Sigmoid colon (tissue), 7 donors: ENCODE measurements around the gene MOXD1. TPM values are rescaled to one million over a fixed set of nuclear protein-coding genes. Genes with fewer than 3 reads are reported as not detected.
"Not testable (repeated sequence)": the region's sequence is repeated elsewhere in the genome, so short reads cannot be mapped to it uniquely, and the experiment has no call there.

Experiments
- DNase-seq: peaks from one replicate; pipeline ENCODE4 v3.0.0-alpha.2; 2019
- H3K27ac ChIP-seq, 4 donors: fragments of 200-600 bp; sonication (generic); one replicate each; pipeline ENCODE4 v1.5.1; 2016 to 2019; ENCODE audit warnings: mild to moderate bottlenecking in 1 of 4
- H3K27me3 ChIP-seq, 3 donors: fragments of 200-600 bp; sonication (generic); one replicate each; pipeline ENCODE4 v1.5.1; 2019; ENCODE audit warnings: mild to moderate bottlenecking in 1 of 3
- H3K36me3 ChIP-seq, 4 donors: fragments of 200-600 bp; sonication (generic); one replicate each; pipeline ENCODE4 v1.5.1; 2016 to 2019
- H3K4me1 ChIP-seq, 4 donors: fragments of 200-600 bp; sonication (generic); one replicate each; pipeline ENCODE4 v1.5.1; 2017 to 2019
- H3K4me3 ChIP-seq, 4 donors: fragments of 200-600 bp; sonication (generic); one replicate each; pipeline ENCODE4 v1.5.1; 2017 to 2019; ENCODE audit warnings: mild to moderate bottlenecking in 2 of 4, moderate library complexity in 1 of 4
- H3K9me3 ChIP-seq, 4 donors: fragments of 200-600 bp in 3 of 4; sonication (generic) in 3 of 4; one replicate each; pipeline versions ENCODE4 v1.5.1 to v1.6.1; 2013 to 2019
- EP300 ChIP-seq, 4 donors: sonication (generic); formaldehyde crosslinking; IDR thresholded peaks; one replicate each; pipeline ENCODE4 v1.6.1; 2017; ENCODE audit warnings: antibody characterized with exemption in 4 of 4
- POLR2A ChIP-seq, 2 donors: fragments of 450-650 bp; IDR thresholded peaks; one replicate each; pipeline ENCODE4 v1.6.1; 2016; ENCODE audit warnings: antibody characterized with exemption in 2 of 2, mild to moderate bottlenecking in 2 of 2, moderate library complexity in 2 of 2
- POLR2AphosphoS5 ChIP-seq, 4 donors: sonication (generic); formaldehyde crosslinking; IDR thresholded peaks; one replicate each; pipeline ENCODE4 v1.6.1; 2017; ENCODE audit warnings: antibody characterized with exemption in 4 of 4
- WGBS, 2 donors: extraction: QIAGEN DNeasy Blood & Tissue Kit; methylation state at CpG; one replicate each; pipeline ENCODE4 v1.1.7; 2013; 5-methylcytosine and 5-hydroxymethylcytosine counted together
- intact Hi-C: fragments of 100-400 bp; cut with DNase I; formaldehyde crosslinking; loops from one replicate; pipeline ENCODE4 v1.15.1; 2023
- polyA plus RNA-seq, 3 donors: library from polyadenylated mRNA; stranded (reverse); fragments of 200-250 nt; gene quantifications; one replicate each; pipeline ENCODE4 v1.2.3, GENCODE V29; 2013
- total RNA-seq, 4 donors: library from RNA; depleted of rRNA; stranded (reverse); fragments of >200 nt; gene quantifications; one replicate each; pipeline ENCODE4 v1.1.0, GENCODE V29; 2016
- TF ChIP-seq, protein P1 (sequence below), 4 experiments: fragments of 450-650 bp in 3 of 4; fragments of 200-600 bp in 1 of 4; IDR thresholded peaks; one replicate each; pipeline ENCODE4 v1.5.1; 2016 to 2019; ENCODE audit warnings: antibody characterized with exemption in 4 of 4, mild to moderate bottlenecking in 3 of 4, moderate library complexity in 2 of 4
- donor health status: healthy with polysubstance abuse.
- donor health status: Bipolar disorder and iron deficiency.
- donor health status: healthy.

MOXD1 gene
- total and polyA plus RNA-seq, 7 donors, result 1.2 to 20.8 (median 9.4) TPM

DNA sequence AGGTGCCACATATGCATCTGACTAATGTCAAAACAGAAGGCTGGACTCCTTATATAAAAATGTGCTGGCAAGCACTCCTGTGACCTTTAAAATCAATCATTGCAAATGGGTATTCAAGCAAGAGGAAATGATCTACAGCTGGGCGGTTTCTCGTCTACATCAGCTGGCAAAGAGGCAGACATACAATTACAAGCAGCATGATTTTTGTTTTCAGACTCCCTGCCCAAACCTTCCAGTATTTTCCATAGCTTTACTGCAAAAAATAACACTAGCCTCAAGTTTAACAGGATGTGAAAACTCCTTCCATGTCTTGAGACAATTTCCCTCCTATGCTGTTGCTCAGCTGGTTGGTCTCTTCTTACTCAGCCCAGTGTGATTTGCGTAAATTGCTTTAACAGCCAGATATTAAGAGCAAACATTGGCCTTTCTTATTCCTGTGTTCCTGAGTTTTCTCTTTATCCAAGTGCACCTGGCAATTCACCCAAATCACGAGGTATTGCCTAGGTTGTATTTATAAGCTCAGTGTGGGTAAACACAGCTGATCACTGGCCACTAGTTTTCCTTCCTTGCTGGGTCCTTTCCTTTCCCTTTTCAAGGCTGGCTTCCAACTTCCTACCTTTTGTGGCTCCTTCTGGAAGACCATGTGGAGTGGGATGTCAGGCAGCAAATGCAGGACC is 130.4 kb downstream of the MOXD1 start:
- Histone ChIP-seq H3K4me1 (no peaks in the 10 kb centered on the region), H3K36me3 (no peaks in the 10 kb centered on the region), H3K9me3 (no peaks in the 10 kb centered on the region), H3K4me3 (no peak overlapping the region), H3K27me3 (no peaks in the 10 kb centered on the region), H3K27ac (peak overlapping the region in 1 of 4 donors; percentile 22)
- TF ChIP-seq EP300 (IDR thresholded peaks at IDR 0.05) (no peak), POLR2AphosphoS5 (IDR thresholded peaks at IDR 0.05) (no peak), POLR2A (IDR thresholded peaks at IDR 0.05) (no peak)
- TF ChIP-seq, protein P1, sequence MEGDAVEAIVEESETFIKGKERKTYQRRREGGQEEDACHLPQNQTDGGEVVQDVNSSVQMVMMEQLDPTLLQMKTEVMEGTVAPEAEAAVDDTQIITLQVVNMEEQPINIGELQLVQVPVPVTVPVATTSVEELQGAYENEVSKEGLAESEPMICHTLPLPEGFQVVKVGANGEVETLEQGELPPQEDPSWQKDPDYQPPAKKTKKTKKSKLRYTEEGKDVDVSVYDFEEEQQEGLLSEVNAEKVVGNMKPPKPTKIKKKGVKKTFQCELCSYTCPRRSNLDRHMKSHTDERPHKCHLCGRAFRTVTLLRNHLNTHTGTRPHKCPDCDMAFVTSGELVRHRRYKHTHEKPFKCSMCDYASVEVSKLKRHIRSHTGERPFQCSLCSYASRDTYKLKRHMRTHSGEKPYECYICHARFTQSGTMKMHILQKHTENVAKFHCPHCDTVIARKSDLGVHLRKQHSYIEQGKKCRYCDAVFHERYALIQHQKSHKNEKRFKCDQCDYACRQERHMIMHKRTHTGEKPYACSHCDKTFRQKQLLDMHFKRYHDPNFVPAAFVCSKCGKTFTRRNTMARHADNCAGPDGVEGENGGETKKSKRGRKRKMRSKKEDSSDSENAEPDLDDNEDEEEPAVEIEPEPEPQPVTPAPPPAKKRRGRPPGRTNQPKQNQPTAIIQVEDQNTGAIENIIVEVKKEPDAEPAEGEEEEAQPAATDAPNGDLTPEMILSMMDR (IDR thresholded peaks at IDR 0.05), result no peak
- intact Hi-C loops, result no loop called here
- no peak for DNase-seq
- 11 to 47% methylated on average over 4 of the region's 4 CpGs for WGBS, 2 donors

DNA sequence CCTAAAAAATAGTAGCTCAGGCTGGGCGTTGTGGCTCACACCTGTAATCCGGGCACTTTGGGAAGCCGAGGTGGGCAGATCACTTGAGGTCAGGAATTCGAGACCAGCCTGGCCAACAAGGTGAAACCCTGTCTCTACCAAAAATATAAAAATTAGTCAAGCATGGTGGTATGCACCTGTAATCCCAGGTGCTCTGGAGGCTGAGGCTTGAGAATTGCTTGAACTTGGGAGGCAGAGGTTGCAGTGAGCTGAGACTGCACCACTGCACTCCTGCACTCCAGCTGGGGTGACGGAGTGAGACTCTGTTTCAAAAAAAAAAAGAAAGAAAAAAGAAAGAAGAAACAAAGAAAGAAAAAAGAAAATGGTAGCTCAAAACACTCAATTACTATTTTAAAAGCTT is 132.6 kb downstream of the MOXD1 start:
- H3K27ac ChIP-seq, H3K4me1 ChIP-seq, DNase-seq, intact Hi-C loops, H3K4me3 ChIP-seq, H3K9me3 ChIP-seq, H3K36me3 ChIP-seq, H3K27me3 ChIP-seq: not testable (repeated sequence)
- 85 to 93% methylated on average over 5 of the region's 5 CpGs for WGBS, 2 donors

DNA sequence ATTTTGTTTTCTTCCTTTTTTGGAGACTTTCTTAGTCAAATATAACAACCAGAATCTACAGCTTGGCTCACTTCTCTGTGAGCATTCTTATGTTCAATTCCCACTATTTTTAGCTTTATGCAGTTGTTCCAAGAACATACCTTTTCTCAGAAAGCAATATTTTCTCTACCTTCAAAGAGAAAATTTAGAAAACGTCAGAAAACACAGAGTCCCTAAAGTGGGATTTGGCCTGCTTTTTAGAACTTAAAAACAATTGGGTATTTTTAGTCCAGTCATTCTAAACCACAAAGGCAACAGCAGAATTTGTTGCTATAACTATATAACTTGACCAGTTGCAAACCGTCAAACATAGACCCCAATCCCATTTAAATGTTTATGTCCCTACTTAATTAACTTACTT is 133.1 kb downstream of the MOXD1 start:
- no peaks in the 10 kb centered on the region for H3K4me1 ChIP-seq
- H3K36me3 ChIP-seq, result no peaks in the 10 kb centered on the region
- TF ChIP-seq EP300 (IDR thresholded peaks at IDR 0.05), result no peak
- no peak for TF ChIP-seq POLR2AphosphoS5 (IDR thresholded peaks at IDR 0.05)
- TF ChIP-seq, protein P1 (IDR thresholded peaks at IDR 0.05), result no peak
- no peak for TF ChIP-seq POLR2A (IDR thresholded peaks at IDR 0.05)
- no peak for DNase-seq
- H3K4me3 ChIP-seq, result no peak overlapping the region
- H3K9me3 ChIP-seq, result no peaks in the 10 kb centered on the region
- H3K27me3 ChIP-seq, result no peaks in the 10 kb centered on the region
- WGBS, 2 donors, result 53 to 81% methylated on average over 2 of the region's 2 CpGs
- intact Hi-C loops, result no loop called here
- H3K27ac ChIP-seq, result no peak overlapping the region

DNA sequence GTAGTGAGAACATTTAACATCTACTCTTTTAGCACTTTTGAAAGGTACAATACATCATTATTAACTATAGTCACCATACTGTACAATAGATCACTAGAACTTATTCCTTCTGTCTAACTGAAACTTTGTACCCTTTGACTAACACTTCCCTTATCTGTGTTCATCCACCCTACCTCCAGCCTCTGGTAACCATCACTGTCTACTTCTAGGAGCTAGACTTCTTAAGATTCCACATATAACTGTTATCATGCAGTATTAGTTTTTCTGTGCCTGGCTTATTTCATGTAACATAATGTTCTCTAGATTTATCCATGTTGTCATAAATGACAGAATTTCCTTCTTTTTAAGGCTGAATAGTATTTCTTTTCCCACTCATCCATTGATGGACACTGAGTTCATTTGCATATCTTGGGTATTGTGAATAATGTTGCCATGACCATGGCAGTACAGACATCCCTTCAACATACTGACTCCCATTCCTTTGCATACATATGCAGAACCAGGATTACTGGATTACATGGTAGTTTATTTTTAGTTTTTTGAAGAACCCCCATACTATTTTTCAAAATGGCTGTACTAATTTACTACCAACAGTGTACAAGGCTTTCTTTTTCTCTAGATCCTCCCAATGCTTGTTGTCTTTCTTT is 135.7 kb downstream of the MOXD1 start:
- TF ChIP-seq, protein P1 (IDR thresholded peaks at IDR 0.05), result no peak
- TF ChIP-seq POLR2A (IDR thresholded peaks at IDR 0.05) (no peak), EP300 (IDR thresholded peaks at IDR 0.05) (no peak), POLR2AphosphoS5 (IDR thresholded peaks at IDR 0.05) (no peak)
- Histone ChIP-seq H3K4me1 (no peaks in the 10 kb centered on the region), H3K36me3 (no peaks in the 10 kb centered on the region), H3K27me3 (no peaks in the 10 kb centered on the region), H3K4me3 (no peak overlapping the region), H3K27ac (no peak overlapping the region), H3K9me3 (no peaks in the 10 kb centered on the region)
- intact Hi-C loops, result no loop called here
- DNase-seq, result no peak

DNA sequence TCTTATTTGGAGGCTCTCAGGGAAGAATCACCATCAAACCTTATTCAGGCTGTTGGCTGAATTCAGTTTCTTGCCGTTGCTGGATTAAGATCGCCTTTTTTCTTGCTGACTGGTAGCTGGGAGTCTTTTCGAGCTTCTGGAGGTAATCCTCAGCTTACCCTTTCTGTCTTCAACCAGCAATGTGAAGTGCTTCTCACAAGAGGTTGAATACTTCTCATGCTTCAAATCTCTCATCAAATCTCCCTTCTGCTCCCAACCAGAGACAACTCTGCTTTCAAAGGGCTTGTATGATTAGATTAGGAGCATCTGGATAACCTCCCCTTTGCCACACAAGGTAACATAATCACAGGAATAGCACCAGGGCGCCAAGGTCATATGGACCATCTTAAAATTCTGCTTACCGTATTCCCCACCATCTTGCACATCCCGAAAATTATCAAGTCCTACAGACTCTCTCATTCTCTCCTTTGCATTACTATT is 137.2 kb downstream of the MOXD1 start:
- TF ChIP-seq, protein P1 (IDR thresholded peaks at IDR 0.05), result no peak
- TF ChIP-seq POLR2AphosphoS5 (IDR thresholded peaks at IDR 0.05) (no peak), POLR2A (IDR thresholded peaks at IDR 0.05) (no peak), EP300 (IDR thresholded peaks at IDR 0.05) (no peak)
- WGBS, 2 donors, result 90 to 93% methylated on average over 6 of the region's 6 CpGs
- Histone ChIP-seq H3K36me3 (no peaks in the 10 kb centered on the region), H3K4me1 (no peaks in the 10 kb centered on the region), H3K4me3 (no peak overlapping the region), H3K27me3 (no peaks in the 10 kb centered on the region), H3K27ac (no peak overlapping the region), H3K9me3 (no peaks in the 10 kb centered on the region)
- DNase-seq, result no peak
- intact Hi-C loops, result no loop called here
